ENCODE measurements around the gene IL1RL2.

The IL1RL2 gene

DNA sequence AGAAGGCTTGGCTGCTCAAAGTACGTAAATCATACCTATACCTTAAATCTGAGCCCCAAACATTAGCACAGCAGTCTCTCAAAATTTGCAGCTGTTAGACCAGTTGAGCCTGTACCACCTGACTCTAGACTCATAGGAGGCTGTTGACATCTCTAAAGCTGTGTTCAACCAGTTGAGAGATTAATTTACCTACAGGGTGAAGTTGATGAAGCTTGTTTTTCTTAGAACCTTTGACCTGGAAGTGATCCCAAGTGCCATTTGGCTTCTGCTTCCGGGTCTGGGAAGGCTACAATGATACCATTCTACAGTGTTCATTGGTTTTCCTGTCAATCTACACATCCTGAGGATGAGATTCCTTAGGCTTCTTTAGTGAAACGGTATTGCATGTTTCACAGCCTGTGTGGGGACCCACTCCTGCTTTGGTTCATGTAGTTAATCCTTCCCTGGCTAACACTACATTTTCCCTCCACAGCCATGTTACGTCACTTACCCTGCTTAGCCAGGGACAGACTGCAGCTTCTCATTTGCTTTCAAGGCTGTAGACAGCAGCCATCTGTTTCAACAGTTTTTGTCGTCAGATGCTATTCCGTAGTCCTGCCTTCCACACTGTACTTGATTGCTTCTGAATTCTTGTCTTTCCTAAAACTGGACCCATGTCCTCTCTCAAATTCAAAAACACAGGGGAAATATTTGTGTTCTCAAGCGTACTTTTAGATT is 4.7 kb upstream of the IL1RL2 start:
- DNase-seq (ENCODE audit: low read depth): peak; percentile 22
- no peak for TF ChIP-seq CTCF (conservative IDR thresholded peaks at IDR 0.05; ENCODE audit: low read length)

DNA sequence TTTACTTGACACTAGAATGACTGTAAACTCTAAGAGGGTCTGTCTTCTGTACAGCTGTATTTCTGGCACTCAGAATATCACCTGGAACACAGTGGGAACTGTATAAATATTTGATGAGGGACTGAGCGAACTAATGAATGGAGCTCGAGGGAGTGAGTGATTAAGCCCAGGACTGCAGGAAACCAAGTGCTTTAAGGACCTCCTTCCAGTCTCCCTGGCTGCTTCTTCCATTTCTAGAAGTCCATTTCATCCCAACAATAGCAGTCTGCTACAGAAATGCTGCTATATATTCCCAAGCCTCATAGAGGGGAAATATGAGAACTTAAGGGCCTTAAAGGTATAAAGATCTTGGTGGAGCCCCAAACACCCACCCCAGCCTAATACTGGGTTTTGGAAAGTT is 2.8 kb upstream of the IL1RL2 start:
- no peak for TF ChIP-seq CTCF (conservative IDR thresholded peaks at IDR 0.05; ENCODE audit: low read length)
- no peak overlapping the region for H3K4me3 ChIP-seq (ENCODE audit: low read length)
- no peak for DNase-seq (ENCODE audit: low read depth)

More for the DNA sequence above, 4.7 kb upstream of the IL1RL2 start:
- no peak overlapping the region for H3K4me3 ChIP-seq (ENCODE audit: low read length)

DNA sequence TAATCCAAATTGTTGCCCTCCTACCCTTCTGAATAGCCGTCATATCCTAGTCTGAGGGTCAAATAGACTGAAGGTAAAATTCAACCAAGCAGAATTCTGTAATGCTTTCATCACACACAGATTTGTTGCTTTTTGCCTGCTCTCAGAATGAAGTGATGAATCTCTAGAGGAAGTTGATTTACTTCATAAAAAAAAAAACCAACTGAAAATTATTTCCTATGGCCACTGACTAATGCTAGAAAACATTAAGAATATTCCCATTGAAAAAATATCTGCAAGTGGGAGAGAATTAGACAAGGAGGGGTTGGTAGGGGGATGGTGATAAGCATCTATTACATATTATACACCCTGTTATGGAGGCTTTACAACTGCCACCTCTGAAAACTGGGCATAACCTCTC is 2.3 kb upstream of the IL1RL2 start:
- H3K4me3 ChIP-seq (ENCODE audit: low read length): no peak overlapping the region
- TF ChIP-seq CTCF (conservative IDR thresholded peaks at IDR 0.05; ENCODE audit: low read length): no peak
- no peak for DNase-seq (ENCODE audit: low read depth)

- DNase-seq (ENCODE audit: low read depth): no peak
- peak; percentile 64 for TF ChIP-seq CTCF (conservative IDR thresholded peaks at IDR 0.05; ENCODE audit: low read length)
- H3K4me3 ChIP-seq (ENCODE audit: low read length): no peak overlapping the region
Observed at GRCh38 chr2:102185347-102185746, 1.5 kb upstream of the IL1RL2 start.

- H3K4me3 ChIP-seq (ENCODE audit: low read length): peak overlapping the region; percentile 72
- peak; percentile 35 for DNase-seq (ENCODE audit: low read depth)
- peak; percentile 52 for TF ChIP-seq CTCF (conservative IDR thresholded peaks at IDR 0.05; ENCODE audit: low read length)
Observed at GRCh38 chr2:102187496-102188150, 800 bp downstream of the IL1RL2 start.

DNA sequence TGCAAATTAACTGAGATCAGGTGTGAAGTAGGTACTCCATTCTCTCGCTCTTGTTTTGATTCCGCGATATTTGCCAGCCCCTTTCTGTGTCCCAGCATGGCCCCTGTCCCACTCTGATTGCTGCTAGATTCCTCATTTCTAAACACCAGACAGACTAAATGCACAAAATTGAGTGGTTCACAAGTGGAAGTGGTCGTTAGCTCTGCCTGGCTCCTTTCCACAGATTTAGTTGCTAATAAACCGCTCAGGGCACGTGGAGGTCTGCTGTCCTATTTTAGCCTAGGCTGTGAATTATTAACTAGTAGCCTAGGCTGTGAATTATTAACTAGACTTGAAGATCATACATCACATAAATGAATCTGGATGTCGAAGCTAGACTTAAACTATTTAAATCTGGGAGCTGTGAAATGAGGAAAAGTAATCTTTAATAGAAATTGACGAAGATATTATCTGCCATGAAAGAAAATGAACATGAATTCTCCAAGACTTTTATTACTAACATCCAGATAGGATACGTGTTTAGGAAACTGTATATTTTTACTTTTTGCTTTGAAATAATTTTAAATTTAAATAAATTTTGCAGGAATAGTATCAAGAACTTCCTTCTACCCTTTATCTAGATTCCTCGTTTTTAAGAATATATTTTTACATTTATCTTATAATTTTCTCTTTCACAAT is 3.7 kb downstream of the IL1RL2 start:
- no peak overlapping the region for H3K4me3 ChIP-seq (ENCODE audit: low read length)
- TF ChIP-seq CTCF (conservative IDR thresholded peaks at IDR 0.05; ENCODE audit: low read length): no peak
- DNase-seq (ENCODE audit: low read depth): no peak

Data from AG10803 (cell line).